Left lung (tissue), 10 donors: ENCODE results near the gene NUTF2. TPM values are rescaled to one million over a fixed set of nuclear protein-coding genes. Genes with fewer than 3 reads are reported as not detected.

ENCODE experiments used
- ATAC-seq: fragments of 200-7000 bp; cut with Tn5 transposase; one replicate; pipeline ENCODE4 v1.9.1; 2020; ENCODE audit warnings: moderate library complexity
- DNase-seq, 4 donors: peaks; one replicate each; pipeline ENCODE4 v3.0.0-alpha.2; 2013 to 2020
- H3K27ac ChIP-seq, 2 donors: fragments of 200-600 bp; sonication (generic) in 1 of 2; one replicate each; pipeline versions ENCODE4 v1.5.0 to v1.8.0; 2020 to 2021
- H3K27me3 ChIP-seq, 2 donors: fragments of 200-600 bp; sonication (generic) in 1 of 2; one replicate each; pipeline versions ENCODE4 v1.5.0 to v1.8.0; 2020 to 2021
- H3K36me3 ChIP-seq, 2 donors: fragments of 200-600 bp; sonication (generic) in 1 of 2; one replicate each; pipeline versions ENCODE4 v1.5.0 to v1.8.0; 2020 to 2021
- H3K4me1 ChIP-seq, 2 donors: fragments of 200-600 bp; one replicate each; pipeline ENCODE4 v1.8.0; 2021
- H3K4me3 ChIP-seq, 2 donors: fragments of 200-600 bp; sonication (generic) in 1 of 2; one replicate each; pipeline versions ENCODE4 v1.5.0 to v1.8.0; 2020 to 2021; ENCODE audit warnings: mild to moderate bottlenecking in 1 of 2
- H3K9me3 ChIP-seq, 2 donors: fragments of 200-600 bp; sonication (generic) in 1 of 2; one replicate each; pipeline versions ENCODE4 v1.5.0 to v1.8.0; 2020 to 2021
- CTCF ChIP-seq, 2 donors: fragments of 200-600 bp; sonication (generic) in 1 of 2; IDR thresholded peaks; one replicate each; pipeline versions ENCODE4 v1.5.0 to v1.8.0; 2021; ENCODE audit warnings: antibody characterized with exemption in 2 of 2
- intact Hi-C, 2 donors: fragments of 100-400 bp; cut with DNase I; formaldehyde crosslinking; loops; one replicate each; pipeline versions ENCODE4 v1.11.2 to v1.14.2; 2022
- polyA plus RNA-seq, 6 donors: library from polyadenylated mRNA; unstranded; fragments of 120-200 nt; gene quantifications; one replicate each; pipeline ENCODE4 v1.2.1, GENCODE V29; 2013; ENCODE audit not compliant: insufficient read length in 6 of 6
- total RNA-seq, 2 donors: library from RNA; stranded (reverse); fragmentation: NEBNext Ultra II Directional; extraction: Animal tissue kit (Norgen Biotek cat#: 25700); gene quantifications; one replicate each; pipeline ENCODE4 v1.2.1, GENCODE V29; 2021
- donor health status: DM: no; HTN: yes; CAD: no.
- donor health status: DM: no; HTN: no; CAD: no.

Gene NUTF2
- total and polyA plus RNA-seq, 8 donors: 91.5 to 123 (median 112) TPM

GRCh38 chr16:67868290-67868689 is 21.6 kb downstream of the NUTF2 start:
- ATAC-seq (no peak), DNase-seq (no peak)
- Histone ChIP-seq H3K4me3 (no peak overlapping the region), H3K27ac (no peak overlapping the region), H3K36me3 (peaks cover 0 to 70% of the 10 kb centered on the region in 2 donors), H3K27me3 (no peaks in the 10 kb centered on the region), H3K9me3 (no peaks in the 10 kb centered on the region), H3K4me1 (peaks cover 0 to 20% of the 10 kb centered on the region in 2 donors)
- no peak for TF ChIP-seq CTCF (IDR thresholded peaks at IDR 0.05)
- intact Hi-C loops: no loop called here

GRCh38 chr16:67869653-67870052 is 22.9 kb downstream of the NUTF2 start:
- TF ChIP-seq CTCF (IDR thresholded peaks at IDR 0.05): no peak
- peaks cover 0 to 70% of the 10 kb centered on the region in 2 donors for H3K36me3 ChIP-seq
- no peaks in the 10 kb centered on the region for H3K9me3 ChIP-seq
- H3K27ac ChIP-seq: no peak overlapping the region
- no peak for ATAC-seq
- peak in 1 of 4 donors; percentile 25 for DNase-seq
- H3K4me1 ChIP-seq: peaks cover 0 to 26% of the 10 kb centered on the region in 2 donors
- H3K27me3 ChIP-seq: no peaks in the 10 kb centered on the region
- intact Hi-C loops: no loop called here
- no peak overlapping the region for H3K4me3 ChIP-seq

GRCh38 chr16:67871256-67871655 is 24.5 kb downstream of the NUTF2 start:
- intact Hi-C loops: no loop called here

GRCh38 chr16:67872131-67872630 is 25.4 kb downstream of the NUTF2 start:
- Histone ChIP-seq H3K27me3 (no peaks in the 10 kb centered on the region), H3K9me3 (no peaks in the 10 kb centered on the region), H3K4me3 (peak overlapping the region in 1 of 2 donors; percentile 98), H3K27ac (peak overlapping the region; percentile 70 to 86), H3K36me3 (peaks cover 0 to 59% of the 10 kb centered on the region in 2 donors), H3K4me1 (peaks cover 0 to 39% of the 10 kb centered on the region in 2 donors)
- DNase-seq (no peak), ATAC-seq (no peak)
- intact Hi-C loops: no loop called here
- TF ChIP-seq CTCF (IDR thresholded peaks at IDR 0.05): no peak

More at GRCh38 chr16:67871256-67871655, 24.5 kb downstream of the NUTF2 start:
- Histone ChIP-seq H3K4me3 (no peak overlapping the region), H3K4me1 (peaks cover 0 to 39% of the 10 kb centered on the region in 2 donors), H3K9me3 (no peaks in the 10 kb centered on the region), H3K27ac (peak overlapping the region in 1 of 2 donors; percentile 86), H3K36me3 (peaks cover 0 to 59% of the 10 kb centered on the region in 2 donors), H3K27me3 (no peaks in the 10 kb centered on the region)
- no peak for TF ChIP-seq CTCF (IDR thresholded peaks at IDR 0.05)
- ATAC-seq (no peak), DNase-seq (no peak)

GRCh38 chr16:67872631-67873434 is 26.1 kb downstream of the NUTF2 start, which contains the start of gene EDC4:
EDC4 (plus strand) TSS chr16:67873052; CDS start chr16:67873262, 210 bp downstream.
- peak within 1 kb of the TSS; percentile 97 to 98 for H3K4me3 ChIP-seq
- H3K27me3 ChIP-seq: no peaks in the 10 kb centered on the region
- peaks cover 0 to 39% of the 10 kb centered on the region in 2 donors for H3K4me1 ChIP-seq
- ATAC-seq (peak; percentile 93), DNase-seq (peak; percentile 66 to 97 (median 81))
- H3K9me3 ChIP-seq: no peaks in the 10 kb centered on the region
- H3K27ac ChIP-seq: peak within 1 kb of the TSS; percentile 70 to 86
- intact Hi-C loops: no loop called here
- no peak for TF ChIP-seq CTCF (IDR thresholded peaks at IDR 0.05)
- peaks cover 0 to 59% of the 10 kb centered on the region in 2 donors for H3K36me3 ChIP-seq
